ENCODE results near the gene SNTG2. TPM values are rescaled to one million over a fixed set of nuclear protein-coding genes. Genes with fewer than 3 reads are reported as not detected.

The SNTG2 gene
- total RNA-seq, 1 donor from 2014 or later, result 1.9 TPM

GRCh38 chr2:1207962-1208510 lies 257.4 kb downstream of the SNTG2 start:
- Histone ChIP-seq H3K27ac (ENCODE audit: low read depth, low read length) (no peak overlapping the region), H3K27me3 (ENCODE audit: insufficient read depth, low read length) (no peaks in the 10 kb centered on the region), H3K9ac (ENCODE audit: low read length) (no peak overlapping the region), H4K20me1 (ENCODE audit: insufficient read depth, low read length) (no peaks in the 10 kb centered on the region), H3K9me3 (ENCODE audit: insufficient read depth, low read depth, low read length) (no peaks in the 10 kb centered on the region), H3K4me1 (ENCODE audit: insufficient read depth, low read length) (no peaks in the 10 kb centered on the region), H2AFZ (ENCODE audit: low read depth, low read length) (no peak overlapping the region), H3K36me3 (ENCODE audit: insufficient read depth, low read length) (no peaks in the 10 kb centered on the region), H3K79me2 (ENCODE audit: insufficient read depth, low read length) (no peaks in the 10 kb centered on the region), H3K4me2 (ENCODE audit: low read length) (no peak overlapping the region), H3K4me3 (ENCODE audit: insufficient read depth, low read depth, low read length) (no peak overlapping the region)
- Mint-ChIP-seq H3K36me3 (ENCODE audit: low read depth, unreplicated experiment) (peaks cover 3% of the 10 kb centered on the region), H3K4me3 (ENCODE audit: unreplicated experiment) (no peak overlapping the region), H3K27me3 (ENCODE audit: low read depth, unreplicated experiment) (peaks cover 3% of the 10 kb centered on the region), H3K4me1 (ENCODE audit: low read depth, unreplicated experiment) (no peaks in the 10 kb centered on the region), H3K27ac (ENCODE audit: unreplicated experiment) (no peak overlapping the region), H3K9me3 (ENCODE audit: unreplicated experiment) (no peaks in the 10 kb centered on the region)
- TF ChIP-seq EZH2 (IDR thresholded peaks at IDR 0.05; ENCODE audit: insufficient read depth, low read length) (no peak), CTCF (IDR thresholded peaks at IDR 0.05; ENCODE audit: insufficient read depth, low read depth, low read length) (no peak)
- DNase-seq (ENCODE audit: low read depth) (no peak), FAIRE-seq (no peak)

GRCh38 chr2:1208522-1208921 lies 257.9 kb downstream of the SNTG2 start:
- H3K4me1 ChIP-seq (ENCODE audit: insufficient read depth, low read length), result no peaks in the 10 kb centered on the region
- H2AFZ ChIP-seq (ENCODE audit: low read depth, low read length), result no peak overlapping the region
- no peaks in the 10 kb centered on the region for H3K36me3 ChIP-seq (ENCODE audit: insufficient read depth, low read length)
- Mint-ChIP-seq H3K4me3 (ENCODE audit: unreplicated experiment) (no peak overlapping the region), H3K27me3 (ENCODE audit: low read depth, unreplicated experiment) (peaks cover 3% of the 10 kb centered on the region), H3K4me1 (ENCODE audit: low read depth, unreplicated experiment) (no peaks in the 10 kb centered on the region), H3K9me3 (ENCODE audit: unreplicated experiment) (no peaks in the 10 kb centered on the region), H3K27ac (ENCODE audit: unreplicated experiment) (no peak overlapping the region), H3K36me3 (ENCODE audit: low read depth, unreplicated experiment) (peaks cover 3% of the 10 kb centered on the region)
- H3K27me3 ChIP-seq (ENCODE audit: insufficient read depth, low read length), result no peaks in the 10 kb centered on the region
- H3K27ac ChIP-seq (ENCODE audit: low read depth, low read length), result no peak overlapping the region
- H3K79me2 ChIP-seq (ENCODE audit: insufficient read depth, low read length), result no peaks in the 10 kb centered on the region
- H3K4me2 ChIP-seq (ENCODE audit: low read length), result no peak overlapping the region
- H3K9me3 ChIP-seq (ENCODE audit: insufficient read depth, low read depth, low read length), result no peaks in the 10 kb centered on the region
- TF ChIP-seq CTCF (IDR thresholded peaks at IDR 0.05; ENCODE audit: insufficient read depth, low read depth, low read length) (no peak), EZH2 (IDR thresholded peaks at IDR 0.05; ENCODE audit: insufficient read depth, low read length) (no peak)
- no peak overlapping the region for H3K9ac ChIP-seq (ENCODE audit: low read length)
- DNase-seq (ENCODE audit: low read depth), result no peak
- no peak for FAIRE-seq
- no peaks in the 10 kb centered on the region for H4K20me1 ChIP-seq (ENCODE audit: insufficient read depth, low read length)
- H3K4me3 ChIP-seq (ENCODE audit: insufficient read depth, low read depth, low read length), result no peak overlapping the region

- Histone ChIP-seq H3K9ac (ENCODE audit: low read length) (no peak overlapping the region), H3K27ac (ENCODE audit: low read depth, low read length) (no peak overlapping the region), H3K4me2 (ENCODE audit: low read length) (no peak overlapping the region), H4K20me1 (ENCODE audit: insufficient read depth, low read length) (no peaks in the 10 kb centered on the region), H3K27me3 (ENCODE audit: insufficient read depth, low read length) (no peaks in the 10 kb centered on the region), H3K4me1 (ENCODE audit: insufficient read depth, low read length) (no peaks in the 10 kb centered on the region), H3K4me3 (ENCODE audit: insufficient read depth, low read depth, low read length) (no peak overlapping the region), H3K36me3 (ENCODE audit: insufficient read depth, low read length) (no peaks in the 10 kb centered on the region), H3K9me3 (ENCODE audit: insufficient read depth, low read depth, low read length) (no peaks in the 10 kb centered on the region), H2AFZ (ENCODE audit: low read depth, low read length) (no peak overlapping the region), H3K79me2 (ENCODE audit: insufficient read depth, low read length) (no peaks in the 10 kb centered on the region)
- FAIRE-seq, result no peak
- Mint-ChIP-seq H3K27me3 (ENCODE audit: low read depth, unreplicated experiment) (peaks cover 3% of the 10 kb centered on the region), H3K36me3 (ENCODE audit: low read depth, unreplicated experiment) (peaks cover 3% of the 10 kb centered on the region), H3K27ac (ENCODE audit: unreplicated experiment) (no peak overlapping the region), H3K4me3 (ENCODE audit: unreplicated experiment) (no peak overlapping the region), H3K9me3 (ENCODE audit: unreplicated experiment) (peaks cover 5% of the 10 kb centered on the region), H3K4me1 (ENCODE audit: low read depth, unreplicated experiment) (no peaks in the 10 kb centered on the region)
- no peak for DNase-seq (ENCODE audit: low read depth)
- TF ChIP-seq EZH2 (IDR thresholded peaks at IDR 0.05; ENCODE audit: insufficient read depth, low read length) (no peak), CTCF (IDR thresholded peaks at IDR 0.05; ENCODE audit: insufficient read depth, low read depth, low read length) (no peak)
Measured at GRCh38 chr2:1209246-1209645, 258.6 kb downstream of the SNTG2 start.
